GOT3 (cell line): ENCODE data around the gene PIGX.

Source experiments
- DNase-seq: peaks from one replicate; lab custom pipeline; 2025; ENCODE audit warnings: mixed read lengths; lab: John Stamatoyannopoulos, UW

The PIGX gene

DNA sequence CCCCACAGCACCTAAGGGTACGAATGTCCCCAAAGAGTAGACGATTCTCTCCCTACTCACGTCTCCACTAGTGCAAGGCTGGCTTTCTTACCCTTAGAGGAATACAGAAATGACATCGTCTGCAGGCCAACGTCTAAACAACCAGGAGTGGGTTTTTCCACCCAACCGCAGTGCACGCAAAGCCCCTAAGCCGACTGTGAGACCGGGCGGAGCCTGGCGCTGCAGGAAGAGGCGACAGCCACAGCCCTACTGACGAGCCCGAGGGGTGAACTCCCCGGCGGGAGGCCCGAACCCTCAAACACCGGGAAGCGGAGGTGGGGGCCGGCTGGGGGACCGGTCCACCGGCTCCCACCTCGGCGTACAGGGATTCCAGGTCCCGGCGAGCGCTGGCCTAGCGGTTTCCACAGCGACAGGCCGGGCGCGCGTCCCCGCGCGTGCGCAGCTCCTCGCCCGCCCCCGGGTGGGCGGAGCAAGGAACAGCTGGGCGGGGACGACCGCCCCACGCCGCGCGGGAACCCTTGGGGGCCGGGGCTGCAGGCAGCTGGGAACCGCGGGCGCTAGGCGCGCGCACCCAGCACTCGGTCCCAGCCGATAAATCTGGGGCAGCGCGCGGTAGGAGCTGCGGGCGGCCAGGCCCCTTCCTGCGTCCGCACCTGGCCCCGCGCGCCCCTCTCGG is at the start of gene PIGX, which contains the start of gene CEP19:
TSS of gene PIGX (plus strand) at position 540 of the 676 bp plus-strand sequence.
TSS of gene CEP19 (minus strand) at position 413 of the 676 bp plus-strand sequence. CDS start 3,593 bp downstream, outside the sequence.
- DNase-seq = peak; percentile 82

- DNase-seq = no peak
Measured at GRCh38 chr3:196662711-196663571, 49.2 kb upstream of the PIGX start.

- peak; percentile 53 for DNase-seq
Measured at GRCh38 chr3:196666001-196666867, 45.9 kb upstream of the PIGX start.

DNA sequence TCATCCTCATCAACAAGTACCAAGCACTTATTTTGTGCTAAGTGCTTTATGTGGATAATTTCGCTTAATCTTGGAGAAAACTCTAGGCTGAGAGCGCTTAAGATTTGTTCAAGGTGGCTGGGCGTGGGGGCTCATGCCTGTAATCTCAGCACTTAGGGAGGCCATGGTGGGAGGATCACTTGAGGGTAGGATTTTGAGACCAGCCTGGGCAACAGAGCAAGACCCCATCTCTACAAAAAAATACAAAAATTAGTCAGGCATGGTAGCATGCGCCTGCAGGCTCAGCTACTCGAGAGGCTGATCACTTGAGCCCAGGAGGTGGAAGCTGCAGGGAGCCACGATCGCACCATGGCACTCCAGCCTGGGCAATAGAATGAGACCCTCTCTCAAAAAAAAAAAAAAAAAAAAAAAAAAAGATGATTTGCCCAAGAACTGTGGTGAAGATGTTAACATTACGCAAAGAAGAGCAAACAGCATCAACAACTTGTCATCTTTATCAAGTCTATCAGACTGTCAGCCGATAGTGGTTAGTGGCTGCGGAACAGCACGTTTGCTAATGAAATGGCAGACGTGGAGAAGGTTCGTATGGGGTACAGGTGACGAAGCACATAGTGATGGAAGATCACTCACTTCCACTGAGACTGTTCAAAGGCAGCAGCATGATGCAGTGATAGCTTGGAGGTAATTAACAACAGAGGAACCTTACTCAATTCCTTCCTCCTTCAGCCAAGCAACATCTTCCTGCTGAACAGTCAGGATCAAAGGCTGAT is 44.9 kb upstream of the PIGX start:
- DNase-seq = no peak

- DNase-seq = no peak
Measured at GRCh38 chr3:196670339-196670738, 41.8 kb upstream of the PIGX start.

DNA sequence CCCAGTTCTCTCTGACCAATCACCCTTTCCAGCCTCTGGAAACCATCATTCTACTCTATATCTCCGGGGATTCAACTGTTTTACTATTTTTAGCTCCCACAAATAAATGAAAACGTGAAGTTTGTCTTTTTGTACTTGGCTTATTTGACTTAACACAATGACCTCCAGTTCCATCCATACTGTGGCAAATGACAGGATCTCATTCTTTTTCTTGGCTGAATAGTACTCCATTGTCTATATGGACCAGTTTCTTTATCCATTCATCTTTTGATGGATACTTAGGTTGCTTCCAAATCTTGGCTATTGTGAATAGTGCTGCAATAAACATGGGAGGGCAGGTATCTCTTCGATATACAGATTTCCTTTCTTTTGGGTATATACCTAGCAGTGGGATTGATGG is 38.5 kb upstream of the PIGX start:
- DNase-seq = no peak

GRCh38 chr3:196677353-196677752 is 34.8 kb upstream of the PIGX start:
- no peak for DNase-seq

DNA sequence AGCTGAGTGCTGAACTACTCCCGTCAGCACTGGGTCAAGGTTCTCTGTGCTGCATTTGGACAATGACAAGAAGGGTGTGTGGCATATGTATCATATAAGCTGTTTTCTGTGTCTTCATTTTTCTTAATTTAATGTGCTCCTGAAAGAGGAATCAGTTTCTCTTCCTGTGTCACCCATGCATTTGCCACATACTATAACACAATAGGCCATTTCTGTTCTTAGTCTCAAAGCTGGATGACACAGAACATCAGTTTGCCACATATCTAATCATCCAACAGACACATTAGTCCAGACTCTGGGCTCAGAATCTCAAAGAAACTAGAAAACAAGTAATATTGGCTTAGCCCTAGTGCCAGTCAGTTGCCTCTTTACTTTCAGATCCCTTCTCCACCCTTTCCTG is 34.2 kb upstream of the PIGX start:
- DNase-seq = no peak

DNA sequence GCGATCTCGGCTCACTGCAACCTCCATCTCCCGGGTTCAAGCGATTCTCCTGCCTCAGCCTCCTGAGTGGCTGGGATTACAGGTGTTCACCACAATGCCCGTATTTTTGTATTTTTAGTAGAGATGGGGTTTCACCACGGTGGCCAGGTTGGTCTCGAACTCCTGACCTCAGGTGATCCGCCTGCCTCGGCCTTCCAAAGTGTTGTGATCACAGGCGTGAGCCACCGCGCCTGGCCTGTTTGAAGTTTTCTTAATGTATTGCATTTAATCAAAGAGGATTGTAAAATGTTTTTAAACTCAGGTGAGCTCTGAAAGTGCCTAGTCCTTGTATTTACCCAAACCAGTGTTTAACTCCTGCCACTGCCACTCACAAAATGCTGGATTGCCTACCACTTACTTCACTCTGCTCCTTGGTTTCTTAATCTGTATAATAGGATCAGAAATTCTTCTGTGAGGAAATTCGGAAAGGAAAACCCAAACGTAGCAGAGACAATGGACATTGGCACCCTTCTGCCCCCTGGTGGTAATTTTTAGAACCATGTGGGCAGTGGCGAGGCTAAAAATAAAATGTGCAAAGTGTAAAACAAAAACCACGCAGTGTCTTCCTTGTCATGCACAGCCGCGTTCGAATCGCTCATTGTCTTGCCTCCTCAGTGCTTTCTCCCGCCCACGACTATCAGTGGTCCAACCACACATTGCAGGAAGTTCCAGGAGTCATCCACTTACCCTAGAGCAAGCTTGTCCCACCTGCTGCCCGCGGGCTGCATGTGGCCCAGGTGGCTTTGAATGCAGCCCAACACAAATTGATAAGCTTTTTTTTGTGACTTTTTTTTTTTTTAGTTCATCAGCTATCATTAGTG is 27.4 kb upstream of the PIGX start:
- DNase-seq = no peak

- DNase-seq = no peak
Measured at GRCh38 chr3:196686436-196686835, 25.7 kb upstream of the PIGX start.

- DNase-seq = peak; percentile 37
Measured at GRCh38 chr3:196688349-196688748, 23.8 kb upstream of the PIGX start.

- no peak for DNase-seq
Measured at GRCh38 chr3:196689941-196690660, 22.1 kb upstream of the PIGX start.

DNA sequence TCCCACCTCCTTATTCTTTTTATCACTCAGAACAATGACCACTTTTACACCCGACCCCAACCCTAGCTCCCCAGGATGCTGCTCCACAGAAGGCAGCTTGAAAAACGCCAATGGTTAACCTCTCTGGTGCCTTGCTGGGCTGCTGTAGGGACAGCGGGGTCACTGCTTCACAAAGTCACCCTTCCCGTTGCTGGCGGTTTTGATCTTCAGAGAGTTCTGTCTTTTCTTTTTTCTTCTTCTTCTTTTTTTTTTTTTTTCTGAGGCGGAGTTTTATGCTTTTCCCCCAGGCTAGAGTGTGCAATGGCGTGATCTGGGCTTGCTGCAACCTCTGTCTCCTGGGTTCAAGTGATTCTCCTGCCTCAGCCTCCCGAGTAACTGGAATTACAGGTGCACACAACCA is 20.8 kb upstream of the PIGX start:
- DNase-seq = no peak

DNA sequence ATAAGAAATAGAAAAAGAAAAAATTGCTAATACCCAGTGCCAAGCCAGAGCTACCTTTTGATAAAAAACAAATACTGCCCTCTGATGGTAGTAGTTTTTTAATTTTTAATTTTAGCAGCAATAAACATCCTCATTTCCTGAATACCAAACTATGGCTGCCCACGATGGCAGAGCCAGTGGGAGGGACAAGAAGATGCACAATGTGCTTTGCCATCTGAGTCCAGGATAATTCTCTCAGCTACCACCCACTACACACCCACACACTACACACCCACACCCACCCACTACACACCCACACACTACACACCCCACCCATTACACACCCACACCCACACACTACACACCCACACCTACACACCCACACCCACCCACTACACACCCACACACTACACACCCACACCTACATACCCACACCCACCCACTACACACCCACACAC is 18.0 kb upstream of the PIGX start:
- DNase-seq = no peak

DNA sequence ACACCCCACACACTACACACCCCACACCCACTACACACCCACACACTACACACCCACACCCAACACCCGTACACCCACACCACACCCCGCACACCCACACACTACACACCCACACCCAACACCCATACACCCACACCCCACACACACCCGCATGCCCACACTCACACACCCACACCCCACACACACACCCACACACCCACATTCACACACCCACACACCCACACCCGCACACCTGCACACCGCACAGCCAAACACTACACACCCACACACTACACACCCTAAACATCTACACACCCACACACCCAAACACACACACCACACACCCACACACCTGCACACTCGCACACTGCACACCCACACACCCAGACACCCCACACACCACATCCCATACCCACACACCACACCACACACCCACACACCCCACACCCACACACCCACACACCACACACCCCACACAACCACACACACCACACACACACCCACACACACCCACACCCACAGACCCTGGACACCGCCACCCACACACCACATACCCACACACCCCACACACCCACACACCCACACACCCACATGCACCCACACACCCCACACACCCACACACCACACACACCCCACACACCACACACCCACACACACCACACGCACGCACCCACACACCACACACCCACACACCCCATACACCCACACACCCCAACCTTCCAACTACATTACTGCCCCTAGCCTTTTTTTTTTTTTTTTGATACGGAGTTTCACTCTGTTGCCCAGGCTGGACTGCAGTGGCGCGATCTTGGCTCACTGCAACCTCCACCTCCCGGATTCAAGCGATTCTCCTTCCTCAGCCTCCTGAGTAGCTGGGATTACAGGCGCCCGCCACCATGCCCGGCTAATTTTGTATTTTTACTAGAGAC is 17.0 kb upstream of the PIGX start:
- DNase-seq = no peak

DNA sequence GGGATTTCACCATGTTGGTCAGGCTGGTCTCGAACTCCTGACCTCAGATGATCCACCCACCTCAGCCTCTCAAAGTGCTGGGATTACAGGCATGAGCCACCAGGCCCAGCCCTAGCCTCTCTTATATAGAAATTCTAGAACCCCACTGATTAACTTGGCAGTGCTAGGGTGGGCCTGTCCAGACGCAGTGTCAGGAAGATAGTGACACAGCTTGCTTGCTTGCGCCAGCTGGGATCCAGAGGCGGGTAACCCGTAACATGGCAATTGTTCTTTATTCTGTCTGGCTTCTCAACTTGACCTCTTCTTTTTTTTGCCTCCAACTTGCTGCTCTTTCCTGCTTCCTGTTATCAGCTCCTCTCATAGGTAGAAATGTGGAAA is 16.3 kb upstream of the PIGX start:
- no peak for DNase-seq

- no peak for DNase-seq
Measured at GRCh38 chr3:196697270-196697669, 14.9 kb upstream of the PIGX start.

- DNase-seq = no peak
Measured at GRCh38 chr3:196699749-196700148, 12.4 kb upstream of the PIGX start.

GRCh38 chr3:196700801-196701200 is 11.4 kb upstream of the PIGX start:
- DNase-seq = no peak
